Activated CD8-positive, alpha-beta memory T cell treated with anti-CD3 and anti-CD28 coated beads, Interleukin-2, amount 50 U/mL, for 4 hours (primary cell): ENCODE data around the gene CNOT3.

Experiments
- DNase-seq: peaks from one replicate; pipeline ENCODE4 v3.0.0-alpha.2; 2020

CNOT3 gene

DNA sequence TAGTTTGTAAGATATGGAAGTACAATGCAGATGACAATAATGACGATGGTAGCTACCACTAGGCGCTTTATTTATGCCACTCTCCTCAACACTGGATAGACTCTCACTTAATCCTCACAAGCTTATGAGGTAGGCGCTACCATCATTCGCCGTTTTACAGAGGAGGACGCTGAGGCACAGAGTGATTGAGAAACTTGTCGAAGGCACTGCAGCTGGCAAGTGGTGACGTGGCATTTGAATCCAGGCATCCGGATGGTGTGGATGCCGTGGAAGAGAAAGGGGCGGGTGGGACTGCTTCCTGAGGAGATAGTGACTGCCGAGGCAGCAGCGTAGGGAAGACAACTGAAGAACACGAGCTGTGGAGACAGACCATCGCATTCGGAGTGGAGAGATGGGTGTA, 61.8 kb downstream of the CNOT3 start:
- no peak for DNase-seq

DNA sequence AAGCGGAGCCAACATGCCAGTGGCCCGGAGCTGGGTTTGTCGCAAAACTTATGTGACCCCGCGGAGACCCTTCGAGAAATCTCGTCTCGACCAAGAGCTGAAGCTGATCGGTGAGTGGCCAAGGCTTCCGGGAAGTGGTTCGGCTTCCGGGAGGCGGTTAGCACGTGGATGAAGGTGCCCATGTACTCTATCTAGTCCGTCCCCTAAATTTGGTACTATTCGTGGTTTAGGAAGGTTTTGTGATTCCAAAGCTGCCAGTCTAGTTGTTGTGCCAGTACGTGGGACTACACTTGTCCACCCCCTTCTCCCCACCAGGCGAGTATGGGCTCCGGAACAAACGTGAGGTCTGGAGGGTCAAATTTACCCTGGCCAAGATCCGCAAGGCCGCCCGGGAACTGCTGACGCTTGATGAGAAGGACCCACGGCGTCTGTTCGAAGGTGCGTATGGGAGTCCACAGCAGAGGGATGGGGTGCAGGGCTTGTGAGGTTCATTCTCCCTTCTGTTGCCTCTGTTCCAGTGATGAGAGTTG, 63.7 kb downstream of the CNOT3 start:
- DNase-seq: no peak

DNA sequence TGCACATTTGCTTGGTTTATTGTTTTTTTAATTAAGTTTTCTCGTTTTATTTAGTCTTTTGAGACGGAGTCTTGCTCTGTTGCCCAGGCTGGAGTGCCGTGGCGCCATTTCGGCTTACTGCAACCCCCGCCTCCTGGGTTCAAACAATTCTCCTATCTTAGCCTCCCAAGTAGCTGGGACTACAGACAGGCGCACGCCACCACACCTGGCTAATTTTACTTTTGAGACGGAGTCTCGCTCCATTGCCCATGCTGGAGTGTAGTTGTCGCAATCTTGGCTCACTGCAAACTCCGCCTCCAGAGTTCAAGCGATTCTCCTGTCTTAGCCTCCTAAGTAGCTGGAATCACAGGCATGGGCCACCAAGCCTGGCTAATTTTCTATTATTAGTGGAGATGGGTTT, 64.4 kb downstream of the CNOT3 start:
- DNase-seq: no peak

- no peak for DNase-seq
Observed at GRCh38 chr19:54203151-54203611, 65.6 kb downstream of the CNOT3 start.

GRCh38 chr19:54204767-54205468, 67.4 kb downstream of the CNOT3 start:
- no peak for DNase-seq
